ENCODE data around the gene NHSL1.

NHSL1 gene

DNA sequence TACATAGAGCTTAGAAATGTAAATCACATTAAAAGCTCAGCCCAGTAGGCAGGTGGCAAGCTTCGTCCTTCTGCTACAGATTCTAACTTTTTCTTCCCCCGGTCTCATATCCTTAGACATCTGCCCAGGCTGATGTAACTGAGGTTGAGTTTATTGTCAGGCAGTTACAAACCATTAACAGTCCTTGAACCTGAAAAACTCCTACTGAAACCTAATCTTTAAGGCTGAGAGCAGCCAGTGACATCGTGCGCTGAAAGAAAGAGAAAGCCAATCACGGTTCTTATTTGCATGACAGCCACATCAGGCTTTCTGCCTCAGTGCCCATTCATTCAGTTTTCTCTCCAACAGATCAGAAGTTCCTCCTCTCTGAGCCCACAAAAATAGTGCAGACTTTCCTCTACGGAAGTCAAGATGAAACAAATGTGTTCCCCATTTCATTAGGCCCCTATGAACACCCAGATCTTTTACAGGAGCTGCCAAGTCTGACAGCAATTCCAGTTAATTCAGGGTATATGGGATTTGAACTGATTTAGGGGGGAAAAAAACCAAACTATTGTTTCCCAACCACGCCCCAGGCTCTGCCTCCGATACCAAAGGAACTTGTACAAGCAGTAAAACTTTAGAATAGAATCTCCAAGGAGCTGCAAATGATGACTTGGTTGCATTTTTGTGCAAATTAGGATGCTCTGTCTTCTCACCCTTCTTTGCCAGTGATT, at the start of gene NHSL1 (continued):
- TF ChIP-seq ZBTB17 (tag by site-specific recombination; IDR thresholded peaks at IDR 0.05) (peak; percentile 92), ZNF2 (tag by site-specific recombination; IDR thresholded peaks at IDR 0.05) (no peak; the same call in none of the 2 replicates), HOXA7 (CRISPR knock-in tag; IDR thresholded peaks at IDR 0.05; ENCODE audit: borderline replicate concordance) (no peak), ZNF24 (tag by site-specific recombination; IDR thresholded peaks at IDR 0.05) (0 out of 2 replicates have a peak, but pooled peaks have one; percentile 46), ZSCAN16 (tag by site-specific recombination; IDR thresholded peaks at IDR 0.05) (no peak), ZNF112 (tag by site-specific recombination; IDR thresholded peaks at IDR 0.05) (no peak), ZNF354C (tag by site-specific recombination; IDR thresholded peaks at IDR 0.05; ENCODE audit: borderline replicate concordance, low read depth) (no peak), WT1 (tag by site-specific recombination; IDR thresholded peaks at IDR 0.05) (peak; percentile 40; the same call in 1 of the 2 replicates), ZNF626 (tag by site-specific recombination; IDR thresholded peaks at IDR 0.05) (no peak), ZNF664 (tag by site-specific recombination; IDR thresholded peaks at IDR 0.05) (no peak), ZNF555 (tag by site-specific recombination; conservative IDR thresholded peaks at IDR 0.05) (no peak), PRDM1 (tag by site-specific recombination; IDR thresholded peaks at IDR 0.05) (no peak), SP2 (tag by site-specific recombination; IDR thresholded peaks at IDR 0.05) (peak; percentile 59), ZNF514 (tag by site-specific recombination; IDR thresholded peaks at IDR 0.05) (no peak), ZNF350 (tag by site-specific recombination; IDR thresholded peaks at IDR 0.05) (no peak), ZNF610 (tag by site-specific recombination; IDR thresholded peaks at IDR 0.05; ENCODE audit: borderline replicate concordance) (peak; percentile 62; the same call in 1 of the 2 replicates), ZFP69B (tag by site-specific recombination; IDR thresholded peaks at IDR 0.05) (no peak), ZNF768 (tag by site-specific recombination; IDR thresholded peaks at IDR 0.05) (no peak)
- TF ChIP-seq, protein P1, sequence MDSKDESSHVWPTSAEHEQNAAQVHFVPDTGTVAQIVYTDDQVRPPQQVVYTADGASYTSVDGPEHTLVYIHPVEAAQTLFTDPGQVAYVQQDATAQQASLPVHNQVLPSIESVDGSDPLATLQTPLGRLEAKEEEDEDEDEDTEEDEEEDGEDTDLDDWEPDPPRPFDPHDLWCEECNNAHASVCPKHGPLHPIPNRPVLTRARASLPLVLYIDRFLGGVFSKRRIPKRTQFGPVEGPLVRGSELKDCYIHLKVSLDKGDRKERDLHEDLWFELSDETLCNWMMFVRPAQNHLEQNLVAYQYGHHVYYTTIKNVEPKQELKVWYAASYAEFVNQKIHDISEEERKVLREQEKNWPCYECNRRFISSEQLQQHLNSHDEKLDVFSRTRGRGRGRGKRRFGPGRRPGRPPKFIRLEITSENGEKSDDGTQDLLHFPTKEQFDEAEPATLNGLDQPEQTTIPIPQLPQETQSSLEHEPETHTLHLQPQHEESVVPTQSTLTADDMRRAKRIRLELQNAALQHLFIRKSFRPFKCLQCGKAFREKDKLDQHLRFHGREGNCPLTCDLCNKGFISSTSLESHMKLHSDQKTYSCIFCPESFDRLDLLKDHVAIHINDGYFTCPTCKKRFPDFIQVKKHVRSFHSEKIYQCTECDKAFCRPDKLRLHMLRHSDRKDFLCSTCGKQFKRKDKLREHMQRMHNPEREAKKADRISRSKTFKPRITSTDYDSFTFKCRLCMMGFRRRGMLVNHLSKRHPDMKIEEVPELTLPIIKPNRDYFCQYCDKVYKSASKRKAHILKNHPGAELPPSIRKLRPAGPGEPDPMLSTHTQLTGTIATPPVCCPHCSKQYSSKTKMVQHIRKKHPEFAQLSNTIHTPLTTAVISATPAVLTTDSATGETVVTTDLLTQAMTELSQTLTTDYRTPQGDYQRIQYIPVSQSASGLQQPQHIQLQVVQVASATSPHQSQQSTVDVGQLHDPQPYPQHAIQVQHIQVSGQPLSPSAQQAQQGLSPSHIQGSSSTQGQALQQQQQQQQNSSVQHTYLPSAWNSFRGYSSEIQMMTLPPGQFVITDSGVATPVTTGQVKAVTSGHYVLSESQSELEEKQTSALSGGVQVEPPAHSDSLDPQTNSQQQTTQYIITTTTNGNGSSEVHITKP (tag by site-specific recombination; IDR thresholded peaks at IDR 0.05), result peak; percentile 50
- TF ChIP-seq, protein P2, sequence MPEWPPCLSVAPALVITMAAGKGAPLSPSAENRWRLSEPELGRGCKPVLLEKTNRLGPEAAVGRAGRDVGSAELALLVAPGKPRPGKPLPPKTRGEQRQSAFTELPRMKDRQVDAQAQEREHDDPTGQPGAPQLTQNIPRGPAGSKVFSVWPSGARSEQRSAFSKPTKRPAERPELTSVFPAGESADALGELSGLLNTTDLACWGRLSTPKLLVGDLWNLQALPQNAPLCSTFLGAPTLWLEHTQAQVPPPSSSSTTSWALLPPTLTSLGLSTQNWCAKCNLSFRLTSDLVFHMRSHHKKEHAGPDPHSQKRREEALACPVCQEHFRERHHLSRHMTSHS (tag by site-specific recombination; IDR thresholded peaks at IDR 0.05), result no peak
- TF ChIP-seq, protein P3, sequence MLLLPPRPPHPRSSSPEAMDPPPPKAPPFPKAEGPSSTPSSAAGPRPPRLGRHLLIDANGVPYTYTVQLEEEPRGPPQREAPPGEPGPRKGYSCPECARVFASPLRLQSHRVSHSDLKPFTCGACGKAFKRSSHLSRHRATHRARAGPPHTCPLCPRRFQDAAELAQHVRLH (tag by site-specific recombination; IDR thresholded peaks at IDR 0.05), result 0 out of 2 replicates have a peak, but pooled peaks have one; percentile 16
- TF ChIP-seq, protein P4, sequence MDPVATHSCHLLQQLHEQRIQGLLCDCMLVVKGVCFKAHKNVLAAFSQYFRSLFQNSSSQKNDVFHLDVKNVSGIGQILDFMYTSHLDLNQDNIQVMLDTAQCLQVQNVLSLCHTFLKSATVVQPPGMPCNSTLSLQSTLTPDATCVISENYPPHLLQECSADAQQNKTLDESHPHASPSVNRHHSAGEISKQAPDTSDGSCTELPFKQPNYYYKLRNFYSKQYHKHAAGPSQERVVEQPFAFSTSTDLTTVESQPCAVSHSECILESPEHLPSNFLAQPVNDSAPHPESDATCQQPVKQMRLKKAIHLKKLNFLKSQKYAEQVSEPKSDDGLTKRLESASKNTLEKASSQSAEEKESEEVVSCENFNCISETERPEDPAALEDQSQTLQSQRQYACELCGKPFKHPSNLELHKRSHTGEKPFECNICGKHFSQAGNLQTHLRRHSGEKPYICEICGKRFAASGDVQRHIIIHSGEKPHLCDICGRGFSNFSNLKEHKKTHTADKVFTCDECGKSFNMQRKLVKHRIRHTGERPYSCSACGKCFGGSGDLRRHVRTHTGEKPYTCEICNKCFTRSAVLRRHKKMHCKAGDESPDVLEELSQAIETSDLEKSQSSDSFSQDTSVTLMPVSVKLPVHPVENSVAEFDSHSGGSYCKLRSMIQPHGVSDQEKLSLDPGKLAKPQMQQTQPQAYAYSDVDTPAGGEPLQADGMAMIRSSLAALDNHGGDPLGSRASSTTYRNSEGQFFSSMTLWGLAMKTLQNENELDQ (tag by site-specific recombination; IDR thresholded peaks at IDR 0.05; ENCODE audit: low read depth), result no peak
- TF ChIP-seq, protein P5, sequence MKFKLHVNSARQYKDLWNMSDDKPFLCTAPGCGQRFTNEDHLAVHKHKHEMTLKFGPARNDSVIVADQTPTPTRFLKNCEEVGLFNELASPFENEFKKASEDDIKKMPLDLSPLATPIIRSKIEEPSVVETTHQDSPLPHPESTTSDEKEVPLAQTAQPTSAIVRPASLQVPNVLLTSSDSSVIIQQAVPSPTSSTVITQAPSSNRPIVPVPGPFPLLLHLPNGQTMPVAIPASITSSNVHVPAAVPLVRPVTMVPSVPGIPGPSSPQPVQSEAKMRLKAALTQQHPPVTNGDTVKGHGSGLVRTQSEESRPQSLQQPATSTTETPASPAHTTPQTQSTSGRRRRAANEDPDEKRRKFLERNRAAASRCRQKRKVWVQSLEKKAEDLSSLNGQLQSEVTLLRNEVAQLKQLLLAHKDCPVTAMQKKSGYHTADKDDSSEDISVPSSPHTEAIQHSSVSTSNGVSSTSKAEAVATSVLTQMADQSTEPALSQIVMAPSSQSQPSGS (tag by site-specific recombination; IDR thresholded peaks at IDR 0.05; ENCODE audit: low read depth), result 0 out of 2 replicates have a peak, but pooled peaks have one; percentile 21
- TF ChIP-seq, protein P6, sequence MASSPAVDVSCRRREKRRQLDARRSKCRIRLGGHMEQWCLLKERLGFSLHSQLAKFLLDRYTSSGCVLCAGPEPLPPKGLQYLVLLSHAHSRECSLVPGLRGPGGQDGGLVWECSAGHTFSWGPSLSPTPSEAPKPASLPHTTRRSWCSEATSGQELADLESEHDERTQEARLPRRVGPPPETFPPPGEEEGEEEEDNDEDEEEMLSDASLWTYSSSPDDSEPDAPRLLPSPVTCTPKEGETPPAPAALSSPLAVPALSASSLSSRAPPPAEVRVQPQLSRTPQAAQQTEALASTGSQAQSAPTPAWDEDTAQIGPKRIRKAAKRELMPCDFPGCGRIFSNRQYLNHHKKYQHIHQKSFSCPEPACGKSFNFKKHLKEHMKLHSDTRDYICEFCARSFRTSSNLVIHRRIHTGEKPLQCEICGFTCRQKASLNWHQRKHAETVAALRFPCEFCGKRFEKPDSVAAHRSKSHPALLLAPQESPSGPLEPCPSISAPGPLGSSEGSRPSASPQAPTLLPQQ (tag by site-specific recombination; IDR thresholded peaks at IDR 0.05), result 0 out of 2 replicates have a peak, but pooled peaks have one; percentile 62
